T follicular helper cell (primary cell): ENCODE results near the gene PTPN13.
"Not testable (repeated sequence)": the region's sequence is repeated elsewhere in the genome, so short reads cannot be mapped to it uniquely, and the experiment has no call there.

Experiments used
- DNase-seq: peaks from one replicate; pipeline ENCODE4 v3.0.0-alpha.2; 2020; ENCODE audit warnings: low read depth

Gene PTPN13

DNA sequence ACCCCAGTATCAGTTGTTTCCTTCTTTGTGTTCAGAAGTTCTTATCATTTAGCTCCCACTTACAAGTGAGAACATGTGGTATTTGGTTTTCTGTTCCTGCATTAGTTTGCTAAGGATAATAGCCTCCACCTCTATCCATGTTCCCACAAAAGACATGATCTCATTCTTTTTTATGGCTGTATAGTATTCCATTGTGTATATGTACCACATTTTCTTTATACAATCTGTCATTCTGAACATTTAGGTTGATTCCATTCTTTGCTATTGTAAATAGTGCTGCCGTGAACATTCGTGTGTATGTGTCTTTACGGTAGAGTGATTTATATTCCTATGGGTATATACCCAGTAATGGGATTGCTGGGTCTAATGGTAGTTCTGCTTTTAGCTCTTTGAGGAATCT, 125.0 kb downstream of the PTPN13 start:
- DNase-seq: not testable (repeated sequence)

DNA sequence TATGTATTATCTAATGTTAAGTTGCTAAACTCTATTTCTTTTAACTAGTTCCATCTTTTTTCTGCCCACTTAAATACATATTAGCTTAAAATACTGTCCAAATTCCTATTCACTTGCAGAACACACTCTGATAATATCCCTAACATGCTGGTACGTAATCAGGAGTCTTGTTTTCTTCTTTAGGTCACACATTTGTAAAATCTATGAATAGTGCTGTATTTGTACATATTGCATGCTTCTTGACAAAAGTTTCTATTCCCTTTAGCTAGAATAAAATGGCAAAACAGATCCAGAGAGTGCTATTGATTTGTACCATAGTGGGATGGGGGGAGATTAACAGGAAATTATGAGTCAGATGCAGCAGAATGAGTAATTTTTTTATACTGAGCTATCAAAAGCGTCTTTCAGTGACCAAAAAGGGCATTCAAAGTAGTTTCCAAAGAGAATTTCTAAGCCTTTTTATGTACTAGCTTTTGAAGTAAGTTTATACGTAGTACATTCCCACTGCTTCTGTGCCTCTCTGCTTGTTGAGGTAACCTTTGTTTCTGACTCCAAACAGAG, 126.5 kb downstream of the PTPN13 start:
- no peak for DNase-seq

DNA sequence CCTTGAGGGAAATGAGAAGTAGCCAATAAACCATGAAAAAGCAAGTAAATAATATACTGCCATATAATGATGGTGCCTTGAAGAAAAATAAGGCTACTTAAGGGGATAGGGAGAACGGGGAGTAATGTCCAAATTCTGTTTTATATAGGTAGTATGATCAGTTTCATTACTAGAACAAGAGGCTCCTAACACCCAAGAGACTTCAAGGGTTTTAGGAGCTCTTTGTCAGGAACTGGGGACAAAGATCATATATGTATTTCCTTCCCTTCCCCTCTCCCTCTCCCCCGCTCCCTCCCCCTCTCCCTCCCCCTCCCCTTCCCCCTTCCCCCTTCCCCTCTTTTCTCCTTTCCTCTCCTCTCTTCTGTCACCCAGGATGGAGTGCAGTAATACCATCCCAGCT, 127.3 kb downstream of the PTPN13 start:
- no peak for DNase-seq

DNA sequence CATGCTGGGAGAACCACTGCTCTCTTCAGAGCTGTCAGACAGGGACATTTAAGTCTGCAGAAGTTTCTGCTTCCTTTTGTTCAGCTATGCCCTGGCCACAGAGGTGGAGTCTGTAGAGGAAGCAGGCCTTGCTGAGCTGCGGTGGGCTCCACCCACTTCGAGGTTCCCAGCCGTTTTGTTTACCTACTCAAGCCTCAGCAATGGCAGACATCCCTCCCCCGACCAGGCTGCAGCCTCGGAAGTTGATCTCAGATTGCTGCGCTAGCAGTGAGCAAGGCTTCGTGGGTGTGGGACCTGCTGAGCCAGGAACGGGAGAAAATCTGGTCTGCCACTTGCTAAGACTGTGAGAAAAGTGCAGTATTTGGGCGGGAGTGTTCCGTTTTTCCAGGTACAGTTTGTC, 136.2 kb downstream of the PTPN13 start:
- DNase-seq: no peak

DNA sequence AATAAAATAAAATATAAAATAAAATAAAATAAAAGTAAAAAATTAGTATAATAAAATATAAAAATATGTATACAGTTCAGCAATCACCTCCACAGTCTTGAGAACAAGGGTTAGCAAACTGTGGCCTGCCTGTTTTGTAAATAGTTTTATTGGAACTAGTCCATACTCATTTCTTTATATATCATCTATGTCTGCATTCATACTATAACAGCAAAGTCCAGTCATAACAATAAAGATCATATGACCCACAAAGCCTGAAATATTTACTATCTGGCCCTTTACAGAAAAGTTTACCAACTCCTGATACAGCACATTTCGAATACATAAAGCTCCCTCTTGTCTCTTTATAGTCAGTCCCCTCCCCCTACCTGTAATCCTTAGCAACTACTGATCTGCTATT, 143.1 kb downstream of the PTPN13 start:
- no peak for DNase-seq

DNA sequence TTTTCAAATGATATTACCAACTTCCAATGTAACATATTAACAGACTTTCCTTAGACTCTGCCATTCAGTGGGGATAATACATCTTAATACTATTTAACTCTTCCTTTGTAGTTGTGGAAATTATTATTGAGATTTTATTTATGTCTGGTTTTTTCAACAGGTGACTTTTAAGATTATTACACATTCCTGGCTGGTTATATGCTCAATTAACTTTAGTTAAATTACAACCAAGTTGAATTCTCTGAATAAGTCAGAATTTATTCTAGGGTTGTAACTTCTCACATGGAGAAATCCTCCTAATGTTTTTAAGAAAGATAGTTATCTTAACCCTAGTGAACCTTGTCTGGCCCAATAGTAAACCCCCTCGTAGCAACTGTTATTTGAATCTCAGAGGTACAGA, 147.7 kb downstream of the PTPN13 start:
- DNase-seq: no peak

DNA sequence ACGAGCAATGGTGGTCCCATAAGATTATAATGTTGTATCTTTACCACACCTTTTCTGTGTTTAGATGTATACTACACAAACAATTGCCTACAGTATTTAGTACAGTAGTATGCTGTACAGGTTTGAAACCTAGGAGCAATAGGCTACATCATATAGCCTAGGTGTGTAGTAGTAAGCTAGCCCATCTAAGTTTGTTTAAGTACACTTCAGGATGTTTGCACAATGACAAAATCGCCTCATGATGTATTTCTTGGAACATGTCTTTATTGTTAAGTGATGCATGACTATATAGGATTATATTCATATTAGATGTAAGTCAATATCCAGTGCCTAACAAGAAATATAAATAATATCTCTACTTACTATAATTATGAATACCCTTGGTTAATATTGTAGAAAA, 150.5 kb downstream of the PTPN13 start:
- no peak for DNase-seq

DNA sequence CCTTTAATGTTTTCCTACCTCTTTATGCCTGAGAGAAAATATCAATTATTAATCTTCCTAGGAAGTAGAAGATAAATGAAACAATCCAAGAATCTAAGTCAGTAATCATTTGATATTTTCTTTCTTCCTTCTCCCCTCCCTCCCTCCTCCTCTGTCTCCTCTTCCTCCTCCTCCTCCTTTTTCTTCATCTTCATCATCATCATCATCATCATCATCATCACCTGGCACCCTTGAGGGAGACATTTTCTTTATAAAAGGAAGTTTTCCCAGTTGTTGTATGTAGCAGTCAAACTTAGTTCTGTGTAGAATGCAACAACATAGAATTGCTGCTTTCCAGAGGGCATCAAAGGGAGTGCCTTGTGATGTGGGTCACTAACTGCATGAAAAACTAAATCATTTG, 155.0 kb downstream of the PTPN13 start:
- no peak for DNase-seq

DNA sequence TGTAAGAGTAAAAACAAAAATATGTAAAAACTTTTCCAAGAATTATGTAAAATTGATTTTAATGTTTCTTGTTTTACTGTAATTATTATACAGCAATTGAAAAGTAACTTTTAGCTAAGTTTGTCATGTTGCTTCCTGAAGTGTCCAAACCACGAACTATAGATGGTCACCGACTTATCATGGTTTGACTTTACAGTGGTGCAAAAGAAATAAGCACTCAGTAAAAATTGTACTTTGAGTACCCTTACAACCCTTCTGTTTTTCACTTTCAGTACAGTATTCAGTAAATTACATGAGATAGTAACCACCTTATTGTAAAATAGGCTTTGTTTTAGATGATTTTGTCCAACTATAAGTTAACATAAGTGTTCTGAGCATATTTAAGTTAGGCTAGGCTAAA, 161.3 kb downstream of the PTPN13 start:
- DNase-seq: no peak

DNA sequence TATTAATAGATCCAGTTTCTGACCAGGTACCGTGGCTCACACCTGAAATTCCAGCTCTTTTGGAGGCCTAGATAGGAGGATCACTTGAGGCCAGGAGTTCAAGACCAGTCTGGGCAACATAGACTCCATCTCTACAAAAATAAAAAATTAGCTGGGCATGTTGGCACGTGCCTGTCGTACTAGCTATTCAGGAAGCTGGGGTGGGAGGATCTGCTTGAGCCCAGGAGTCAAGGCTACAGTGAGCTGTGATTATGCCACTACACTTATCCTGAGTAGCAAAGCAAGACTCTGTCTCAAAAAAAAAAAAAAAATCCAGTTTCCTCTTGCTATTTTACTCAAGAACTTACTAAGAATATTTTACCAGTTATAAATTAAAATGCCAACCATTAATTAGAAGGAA, 163.4 kb downstream of the PTPN13 start:
- no peak for DNase-seq

DNA sequence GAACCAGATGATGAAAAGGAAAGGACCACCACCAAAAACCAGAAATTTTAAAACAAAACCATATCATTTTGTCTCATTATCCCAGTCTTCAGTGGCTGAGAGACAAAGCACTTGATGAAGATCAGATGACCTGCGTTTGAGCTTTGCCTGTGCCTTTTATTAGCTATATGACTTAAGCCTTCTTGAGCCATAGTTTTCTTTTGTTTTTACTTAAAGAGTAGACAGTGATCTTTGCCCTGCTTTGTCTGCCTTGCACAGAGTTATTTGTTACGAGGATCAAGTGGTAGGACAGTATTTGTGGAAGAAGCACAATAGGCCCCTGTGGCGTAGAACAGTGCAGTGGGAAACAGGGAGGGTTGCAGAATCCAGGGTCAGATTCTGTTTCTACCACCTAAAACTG, 165.2 kb downstream of the PTPN13 start:
- DNase-seq: no peak

DNA sequence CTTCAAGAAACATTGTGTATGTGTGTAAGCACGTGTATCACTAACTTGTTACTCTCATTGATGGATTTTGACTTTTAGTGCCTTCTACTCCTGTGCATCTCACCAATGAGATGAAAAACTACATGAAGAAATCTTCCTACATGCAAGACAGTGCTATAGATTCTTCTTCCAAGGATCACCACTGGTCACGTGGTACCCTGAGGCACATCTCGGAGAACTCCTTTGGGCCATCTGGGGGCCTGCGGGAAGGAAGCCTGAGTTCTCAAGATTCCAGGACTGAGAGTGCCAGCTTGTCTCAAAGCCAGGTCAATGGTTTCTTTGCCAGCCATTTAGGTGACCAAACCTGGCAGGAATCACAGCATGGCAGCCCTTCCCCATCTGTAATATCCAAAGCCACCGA, 168.5 kb downstream of the PTPN13 start:
- no peak for DNase-seq

DNA sequence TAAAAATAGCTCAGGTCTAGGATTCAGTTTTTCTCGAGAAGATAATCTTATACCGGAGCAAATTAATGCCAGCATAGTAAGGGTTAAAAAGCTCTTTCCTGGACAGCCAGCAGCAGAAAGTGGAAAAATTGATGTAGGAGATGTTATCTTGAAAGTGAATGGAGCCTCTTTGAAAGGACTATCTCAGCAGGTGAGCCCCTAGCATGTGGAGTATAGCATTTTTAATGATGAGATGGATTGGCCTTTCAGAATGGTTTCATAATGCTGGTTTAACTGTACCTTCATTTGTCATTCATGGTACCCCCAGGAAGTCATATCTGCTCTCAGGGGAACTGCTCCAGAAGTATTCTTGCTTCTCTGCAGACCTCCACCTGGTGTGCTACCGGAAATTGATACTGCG, 175.7 kb downstream of the PTPN13 start:
- no peak for DNase-seq

DNA sequence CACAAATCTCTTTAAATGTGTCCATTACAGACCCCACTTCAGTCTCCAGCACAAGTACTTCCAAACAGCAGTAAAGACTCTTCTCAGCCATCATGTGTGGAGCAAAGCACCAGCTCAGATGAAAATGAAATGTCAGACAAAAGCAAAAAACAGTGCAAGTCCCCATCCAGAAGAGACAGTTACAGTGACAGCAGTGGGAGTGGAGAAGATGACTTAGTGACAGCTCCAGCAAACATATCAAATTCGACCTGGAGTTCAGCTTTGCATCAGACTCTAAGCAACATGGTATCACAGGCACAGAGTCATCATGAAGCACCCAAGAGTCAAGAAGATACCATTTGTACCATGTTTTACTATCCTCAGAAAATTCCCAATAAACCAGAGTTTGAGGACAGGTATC, 177.0 kb downstream of the PTPN13 start:
- DNase-seq: no peak

DNA sequence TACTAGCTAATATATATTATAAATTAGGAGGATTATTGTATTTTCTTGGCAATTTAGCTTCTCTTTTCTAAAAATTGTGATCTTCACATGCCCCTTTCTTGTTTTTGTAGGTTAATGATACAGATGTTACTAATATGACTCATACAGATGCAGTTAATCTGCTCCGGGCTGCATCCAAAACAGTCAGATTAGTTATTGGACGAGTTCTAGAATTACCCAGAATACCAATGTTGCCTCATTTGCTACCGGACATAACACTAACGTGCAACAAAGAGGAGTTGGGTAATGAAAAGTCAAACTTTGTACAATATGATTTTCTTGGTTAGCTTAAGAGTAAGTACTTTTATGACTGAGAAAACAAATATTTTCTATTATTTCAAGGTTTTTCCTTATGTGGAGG, 180.9 kb downstream of the PTPN13 start:
- no peak for DNase-seq

DNA sequence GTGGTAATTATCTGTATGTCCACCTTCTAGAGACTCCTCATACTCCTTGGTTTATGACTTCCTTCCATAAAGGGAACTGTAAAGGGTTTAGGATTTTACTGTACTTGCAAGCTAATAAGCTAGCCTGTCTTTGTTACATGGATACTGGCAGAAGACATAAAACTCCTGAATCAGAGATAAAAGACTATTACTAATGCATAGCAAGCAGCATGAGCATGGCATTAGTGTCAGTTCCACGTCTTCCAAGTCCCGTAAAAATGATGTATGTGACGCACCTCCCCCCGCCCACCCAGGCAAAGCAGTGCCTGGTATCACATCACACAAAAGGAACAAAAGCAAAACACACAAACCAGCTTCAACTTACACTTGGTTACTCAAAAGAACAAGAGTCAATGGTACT, 184.1 kb downstream of the PTPN13 start:
- DNase-seq: no peak

DNA sequence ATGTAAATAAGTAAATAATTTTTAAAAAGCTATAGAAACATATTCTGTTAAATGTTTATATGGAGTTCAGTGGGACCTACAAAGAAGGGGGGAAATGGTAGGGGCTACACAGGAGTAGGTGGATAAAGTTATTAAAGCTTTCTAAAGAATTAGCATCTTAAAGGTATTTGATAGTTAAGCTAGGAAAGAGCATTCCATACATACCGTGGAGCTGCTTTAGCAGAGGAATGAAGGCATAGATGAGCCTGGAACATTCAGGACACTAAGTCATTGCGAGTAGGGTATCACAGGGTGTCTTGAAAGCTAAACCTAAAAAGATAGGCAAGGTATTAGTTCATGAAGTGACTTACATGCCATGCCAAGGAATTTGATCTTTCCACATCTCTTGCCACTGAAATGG, 194.7 kb downstream of the PTPN13 start:
- DNase-seq: no peak

DNA sequence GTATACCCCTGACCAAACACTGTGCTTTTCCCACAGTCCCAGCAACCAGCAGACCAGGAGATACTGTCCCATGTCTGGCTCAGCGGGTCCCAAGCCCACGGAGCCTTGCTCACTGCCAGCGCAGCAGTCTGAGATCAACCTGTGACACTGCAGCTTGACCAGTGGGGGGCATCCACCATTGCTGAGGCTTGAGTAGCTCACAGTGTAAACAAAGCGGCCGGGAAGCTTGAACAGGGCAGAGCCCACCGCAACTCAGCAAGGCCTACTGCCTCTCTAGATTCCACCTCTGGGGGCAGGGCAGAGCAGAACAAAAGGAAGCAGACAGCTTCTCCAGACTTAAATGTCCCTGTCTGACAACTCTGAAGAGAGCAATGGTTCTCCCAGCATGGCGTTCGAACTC, 197.0 kb downstream of the PTPN13 start:
- no peak for DNase-seq

DNA sequence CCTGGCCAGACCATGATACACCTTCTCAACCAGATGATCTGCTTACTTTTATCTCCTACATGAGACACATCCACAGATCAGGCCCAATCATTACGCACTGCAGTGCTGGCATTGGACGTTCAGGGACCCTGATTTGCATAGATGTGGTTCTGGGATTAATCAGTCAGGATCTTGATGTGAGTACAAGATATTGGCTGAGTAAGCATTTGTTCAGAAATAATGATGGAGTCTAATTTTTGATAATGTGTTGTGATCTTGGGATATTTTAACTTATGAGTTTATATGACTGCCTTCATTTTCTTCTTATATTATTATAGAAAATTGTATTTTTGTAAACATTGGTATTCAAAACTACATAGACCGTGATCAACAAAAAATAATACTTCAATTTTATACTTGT, 215.7 kb downstream of the PTPN13 start:
- DNase-seq: no peak

DNA sequence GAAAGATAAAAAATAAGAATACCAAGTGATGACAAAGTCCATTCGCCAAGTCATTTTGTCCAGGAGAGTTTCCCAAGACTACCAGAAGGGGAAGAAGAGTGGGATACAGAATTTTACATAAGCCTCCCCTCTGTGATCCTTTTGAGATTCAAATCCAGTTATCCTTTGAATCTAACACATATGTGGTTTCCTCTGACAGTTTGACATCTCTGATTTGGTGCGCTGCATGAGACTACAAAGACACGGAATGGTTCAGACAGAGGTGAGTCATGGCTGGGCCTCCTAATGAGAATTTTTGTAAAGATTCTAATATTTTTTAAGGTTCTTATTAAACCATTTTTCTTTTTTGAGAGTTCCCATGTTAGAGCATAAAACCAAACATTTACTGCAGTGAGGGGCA, 216.7 kb downstream of the PTPN13 start:
- no peak for DNase-seq

DNA sequence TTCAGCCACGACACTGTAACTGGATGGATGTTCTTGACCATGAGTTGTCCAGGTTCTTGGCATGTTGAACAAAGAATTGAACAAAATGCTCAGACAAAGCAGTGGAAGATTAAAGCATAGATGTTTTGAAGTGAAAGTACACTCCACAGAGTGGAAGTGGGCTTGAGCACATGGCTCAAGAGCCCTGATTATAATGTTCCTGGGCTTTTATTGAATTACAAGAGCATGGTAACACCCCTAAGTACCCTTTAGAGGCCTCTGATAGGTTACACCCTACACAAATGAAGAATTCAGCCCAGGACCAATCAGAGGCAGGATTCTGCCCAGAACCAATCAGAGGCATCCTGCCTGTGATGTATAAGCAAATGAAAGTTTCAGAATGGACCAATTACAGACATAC, 221.5 kb downstream of the PTPN13 start:
- DNase-seq: no peak

DNA sequence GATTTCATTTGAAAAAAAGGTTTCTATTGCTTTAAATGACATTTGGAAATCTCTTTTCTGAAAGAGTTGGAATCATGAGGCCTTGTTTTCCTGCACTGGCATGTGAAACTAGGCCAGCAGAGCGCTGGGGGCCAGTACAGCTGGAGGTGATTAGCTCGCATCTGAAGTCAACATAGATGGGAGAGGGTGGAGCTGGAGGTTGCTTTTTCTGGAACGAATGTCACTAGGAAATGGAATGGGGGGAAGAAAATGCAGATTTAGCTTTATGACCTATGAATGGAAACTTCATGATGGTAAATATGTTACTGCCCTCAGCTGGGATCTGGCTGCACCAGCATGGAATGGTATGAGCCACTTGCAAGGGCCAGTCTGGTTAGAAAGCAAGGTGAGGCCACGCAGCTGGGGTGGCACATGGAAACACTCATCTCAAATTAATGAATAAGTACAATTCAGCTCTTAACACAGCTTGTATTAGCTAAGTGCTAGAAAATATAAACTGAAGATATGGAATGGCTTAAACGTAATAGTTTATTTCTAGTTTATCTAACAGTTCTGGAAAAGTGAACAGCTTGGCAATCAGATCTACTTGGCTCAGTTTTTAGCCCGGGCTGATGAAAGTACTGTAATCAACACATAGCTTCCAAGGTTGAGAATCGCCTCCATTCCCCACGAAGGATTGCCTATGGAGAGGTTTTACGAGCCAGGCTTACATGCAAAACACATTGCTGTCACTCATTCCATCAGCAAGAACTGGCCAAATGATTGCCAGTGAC, 222.6 kb downstream of the PTPN13 start:
- DNase-seq: no peak

DNA sequence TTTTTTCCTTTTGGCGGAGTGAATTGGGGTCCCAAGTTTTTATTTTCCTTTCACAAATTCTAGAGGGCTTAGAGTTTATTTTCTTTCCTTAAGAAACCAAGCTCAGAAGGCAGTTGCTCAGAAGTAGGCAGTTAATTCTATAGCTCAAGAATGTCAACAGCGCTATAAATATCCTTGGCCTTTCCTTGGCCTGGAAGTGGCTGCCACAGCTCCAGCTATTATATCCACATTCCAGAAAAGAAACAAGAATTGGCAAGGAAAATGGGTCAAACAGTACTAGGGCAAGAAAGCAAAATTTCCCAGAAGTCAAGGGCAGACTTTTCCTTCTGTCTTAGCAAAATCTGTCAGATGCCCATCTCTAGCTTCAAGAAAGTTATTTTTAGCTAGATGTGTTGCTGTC, 224.1 kb downstream of the PTPN13 start:
- DNase-seq: no peak

DNA sequence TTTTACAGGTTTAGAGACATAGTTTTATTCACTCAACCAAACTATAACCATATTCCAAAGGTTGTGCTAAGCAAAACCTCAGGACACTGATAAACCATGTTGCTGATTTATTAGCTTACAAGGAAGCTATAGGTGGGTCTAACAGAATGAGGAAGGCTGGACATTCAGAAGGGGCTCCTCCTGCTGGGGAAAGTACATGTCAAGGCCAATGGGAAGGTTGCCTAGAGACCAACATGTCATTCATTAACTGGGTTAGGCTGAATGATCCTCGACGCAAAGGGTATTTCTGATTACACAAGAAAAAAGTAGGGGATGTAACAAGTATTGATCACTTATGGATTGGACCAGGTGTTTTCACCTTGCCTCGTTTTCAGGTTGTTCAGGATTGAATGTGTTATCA, 224.7 kb downstream of the PTPN13 start:
- no peak for DNase-seq
